Panc1 (cell line): ENCODE data around the gene MIA3. TPM values are rescaled to one million over a fixed set of nuclear protein-coding genes. Genes with fewer than 3 reads are reported as not detected.

Experiments
- ATAC-seq: fragments of 200-7000 bp; cut with Tn5 transposase; 2 replicates; pipeline ENCODE4 v1.9.1; 2020; ENCODE audit warnings: mild to moderate bottlenecking, moderate library complexity
- BruUV-seq: library from RNA; stranded (reverse); fragments of 400-500 nt; replicated peaks from 2 replicates; lab custom pipeline; 2021; lab: Mats Ljungman, UMichigan
- CTCF ChIA-PET: fragments of 300-600 bp; sonication (Branson Sonifier 250); formaldehyde crosslinking; loops from one replicate; lab custom pipeline; 2022; ENCODE audit warnings: antibody characterized with exemption; lab: Charles Lee
- POLR2A ChIA-PET: fragments of 300-600 bp; sonication (Branson Sonifier 250); formaldehyde crosslinking; loops from one replicate; lab custom pipeline; 2022; ENCODE audit warnings: antibody characterized with exemption; lab: Charles Lee
- DNase-seq: peaks from one replicate; pipeline ENCODE4 v3.0.0-alpha.2; 2010; ENCODE audit warnings: low read depth, low spot score
- H3K27ac ChIP-seq: 2 replicates; pipeline ENCODE4 v1.5.1; 2011; ENCODE audit warnings: mild to moderate bottlenecking, low read length, inconsistent platforms
- H3K27me3 ChIP-seq: fragments of 200-500 bp; sonication (Bioruptor generic); 2 replicates; pipeline ENCODE4 v1.6.0; 2014; ENCODE audit warnings: low read length, inconsistent platforms; ENCODE audit not compliant: control insufficient read depth, insufficient read depth
- H3K36me3 ChIP-seq: fragments of 200-500 bp; sonication (Bioruptor generic); 2 replicates; pipeline ENCODE4 v1.5.1; 2014; ENCODE audit warnings: inconsistent platforms, mild to moderate bottlenecking, low read length, moderate library complexity; ENCODE audit not compliant: control insufficient read depth, insufficient read depth
- H3K4me1 ChIP-seq: 2 replicates; pipeline ENCODE4 v1.5.1; 2011; ENCODE audit warnings: inconsistent platforms, mild to moderate bottlenecking, low read length, moderate library complexity; ENCODE audit not compliant: control insufficient read depth, insufficient read depth
- H3K4me3 ChIP-seq, 2 experiments: 2 replicates each; pipeline ENCODE4 v1.5.1; 2011 to 2012; ENCODE audit warnings: low read depth in 2 of 2, low read length in 2 of 2, mild to moderate bottlenecking in 2 of 2, inconsistent platforms in 1 of 2, moderate library complexity in 1 of 2
- H3K9me3 ChIP-seq: fragments of 200-500 bp; sonication (Bioruptor generic); 2 replicates; pipeline ENCODE4 v1.5.1; 2014; ENCODE audit warnings: low read depth, mild to moderate bottlenecking, inconsistent platforms, low read length, moderate library complexity; ENCODE audit not compliant: control insufficient read depth, insufficient read depth
- CTCF ChIP-seq: fragments of 450-650 bp; IDR thresholded peaks from 2 replicates; pipeline ENCODE4 v1.5.1; 2017; ENCODE audit warnings: mild to moderate bottlenecking
- POLR2AphosphoS5 ChIP-seq: IDR thresholded peaks from 2 replicates; pipeline ENCODE4 v1.6.1; 2012; ENCODE audit warnings: mild to moderate bottlenecking, low read depth, low read length, moderate library complexity
- SIN3A ChIP-seq: IDR thresholded peaks from 2 replicates; pipeline ENCODE4 v1.6.1; 2012; ENCODE audit warnings: low read depth, mild to moderate bottlenecking, low read length, moderate library complexity, borderline replicate concordance; ENCODE audit not compliant: insufficient read depth
- TCF7L2 ChIP-seq: IDR thresholded peaks from 2 replicates; pipeline ENCODE4 v1.6.1; 2011; ENCODE audit warnings: mild to moderate bottlenecking, low read depth, low read length, inconsistent platforms
- in situ Hi-C: cut with HindIII; loops from 2 replicates; pipeline ENCODE4 v1.10.0; 2016; ENCODE audit warnings: low sequenced_read_pairs, low pct_unique_long_range_greater_than_20kb
- intact Hi-C: fragments of 100-400 bp; cut with micrococcal nuclease; formaldehyde crosslinking; loops from one replicate; pipeline ENCODE4 v1.10.0; 2022; ENCODE audit not compliant: unreplicated experiment
- total RNA-seq: library from RNA; stranded (reverse); gene quantifications from one replicate; pipeline ENCODE4 v1.2.1, GENCODE V29; 2021; ENCODE audit not compliant: unreplicated experiment
- TF ChIP-seq, protein P1 (sequence below), 2 experiments: IDR thresholded peaks; 2 replicates each; pipeline ENCODE4 v1.6.1; 2011 to 2012; ENCODE audit warnings: low read depth in 2 of 2, control low read depth in 1 of 2, low read length in 1 of 2, mild to moderate bottlenecking in 1 of 2, moderate library complexity in 1 of 2; ENCODE audit not compliant: insufficient read depth in 1 of 2

MIA3 gene
- total RNA-seq, 1 experiment from 2014 or later, result 53.5 TPM

GRCh38 chr1:222623458-222623857 lies 5.6 kb downstream of the MIA3 start:
- TF ChIP-seq SIN3A, result no peak
- TF ChIP-seq, protein P1, sequence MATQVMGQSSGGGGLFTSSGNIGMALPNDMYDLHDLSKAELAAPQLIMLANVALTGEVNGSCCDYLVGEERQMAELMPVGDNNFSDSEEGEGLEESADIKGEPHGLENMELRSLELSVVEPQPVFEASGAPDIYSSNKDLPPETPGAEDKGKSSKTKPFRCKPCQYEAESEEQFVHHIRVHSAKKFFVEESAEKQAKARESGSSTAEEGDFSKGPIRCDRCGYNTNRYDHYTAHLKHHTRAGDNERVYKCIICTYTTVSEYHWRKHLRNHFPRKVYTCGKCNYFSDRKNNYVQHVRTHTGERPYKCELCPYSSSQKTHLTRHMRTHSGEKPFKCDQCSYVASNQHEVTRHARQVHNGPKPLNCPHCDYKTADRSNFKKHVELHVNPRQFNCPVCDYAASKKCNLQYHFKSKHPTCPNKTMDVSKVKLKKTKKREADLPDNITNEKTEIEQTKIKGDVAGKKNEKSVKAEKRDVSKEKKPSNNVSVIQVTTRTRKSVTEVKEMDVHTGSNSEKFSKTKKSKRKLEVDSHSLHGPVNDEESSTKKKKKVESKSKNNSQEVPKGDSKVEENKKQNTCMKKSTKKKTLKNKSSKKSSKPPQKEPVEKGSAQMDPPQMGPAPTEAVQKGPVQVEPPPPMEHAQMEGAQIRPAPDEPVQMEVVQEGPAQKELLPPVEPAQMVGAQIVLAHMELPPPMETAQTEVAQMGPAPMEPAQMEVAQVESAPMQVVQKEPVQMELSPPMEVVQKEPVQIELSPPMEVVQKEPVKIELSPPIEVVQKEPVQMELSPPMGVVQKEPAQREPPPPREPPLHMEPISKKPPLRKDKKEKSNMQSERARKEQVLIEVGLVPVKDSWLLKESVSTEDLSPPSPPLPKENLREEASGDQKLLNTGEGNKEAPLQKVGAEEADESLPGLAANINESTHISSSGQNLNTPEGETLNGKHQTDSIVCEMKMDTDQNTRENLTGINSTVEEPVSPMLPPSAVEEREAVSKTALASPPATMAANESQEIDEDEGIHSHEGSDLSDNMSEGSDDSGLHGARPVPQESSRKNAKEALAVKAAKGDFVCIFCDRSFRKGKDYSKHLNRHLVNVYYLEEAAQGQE (IDR thresholded peaks at IDR 0.05; ENCODE audit: insufficient read depth in 1 of 2, low read depth in 2 of 2, low read length in 1 of 2), result no peak
- no peak for TF ChIP-seq TCF7L2
- TF ChIP-seq POLR2AphosphoS5, result no peak
- no peak for TF ChIP-seq CTCF

GRCh38 chr1:222624214-222624613 lies 6.3 kb downstream of the MIA3 start:
- ChIA-PET POLR2A (no interaction called here), CTCF (interaction anchor here (0.6 to 1.9 kb wide), 2 partner anchors 10 to 1890 kb away, joined by 3 to 6 read pairs; no protein-coding TSS in a partner anchor)
- ATAC-seq, result no peak
- H3K4me1 ChIP-seq, result peaks cover 6% of the 10 kb centered on the region
- intact Hi-C loops (no loop called here), in situ Hi-C loops (loop anchor here (5.0 kb wide), 1 partner anchor 37 kb away; the partner anchor contains the start of gene TAF1A)
- H3K27ac ChIP-seq, result no peak overlapping the region
- no peak overlapping the region for H3K4me3 ChIP-seq
- no peak for DNase-seq
- peaks cover 5% of the 10 kb centered on the region; the same call in 1 of the 2 replicates for H3K36me3 ChIP-seq
- no peaks in the 10 kb centered on the region for H3K9me3 ChIP-seq
- H3K27me3 ChIP-seq, result no peaks in the 10 kb centered on the region
- no TSS peak for BruUV-seq
- TF ChIP-seq POLR2AphosphoS5 (no peak), CTCF (no peak), TCF7L2 (no peak), SIN3A (no peak)
- TF ChIP-seq, protein P1 (IDR thresholded peaks at IDR 0.05; ENCODE audit: insufficient read depth in 1 of 2, low read depth in 2 of 2, low read length in 1 of 2), result no peak

More at GRCh38 chr1:222623458-222623857, 5.6 kb downstream of the MIA3 start:
- intact Hi-C loops, result no loop called here
- Histone ChIP-seq H3K27ac (no peak overlapping the region), H3K36me3 (peaks cover 7% of the 10 kb centered on the region), H3K27me3 (no peaks in the 10 kb centered on the region), H3K4me1 (peaks cover 9% of the 10 kb centered on the region), H3K4me3 (no peak overlapping the region), H3K9me3 (no peaks in the 10 kb centered on the region)
- ChIA-PET POLR2A (no interaction called here), CTCF (no interaction called here)
- in situ Hi-C loops, result loop anchor here (5.0 kb wide), 1 partner anchor 36 kb away; the partner anchor contains the start of gene TAF1A
- DNase-seq, result no peak
- no TSS peak for BruUV-seq
- no peak for ATAC-seq
